Natural killer cell (primary cell): ENCODE data around the gene PREPL. TPM values are rescaled to one million over a fixed set of nuclear protein-coding genes. Genes with fewer than 3 reads are reported as not detected.

Source experiments
- ATAC-seq, 3 donors: fragments of 150-1000 bp in 2 of 3; fragments of 200-7000 bp in 1 of 3; cut with Tn5 transposase; 1 replicate in 1 of 3; 2 replicates in 2 of 3; pipeline ENCODE4 v1.10.0; 2021; ENCODE audit warnings: mild to moderate bottlenecking in 2 of 3, moderate library complexity in 2 of 3
- DNase-seq, 2 donors: peaks; one replicate each; pipeline versions ENCODE4 v3.0.0 to v3.0.0-alpha.2; 2013 to 2021; ENCODE audit warnings: mixed read lengths in 1 of 2
- H3K27ac ChIP-seq: one replicate; pipeline ENCODE4 v1.5.1; 2013; ENCODE audit warnings: mild to moderate bottlenecking, low read length
- H3K27me3 ChIP-seq: one replicate; pipeline ENCODE4 v1.6.1; 2013; ENCODE audit warnings: low read length; ENCODE audit not compliant: control insufficient read depth, insufficient read depth
- H3K36me3 ChIP-seq: one replicate; pipeline ENCODE4 v1.6.1; 2013; ENCODE audit warnings: low read length; ENCODE audit not compliant: control insufficient read depth, insufficient read depth
- H3K4me1 ChIP-seq: one replicate; pipeline ENCODE4 v1.6.1; 2013; ENCODE audit warnings: low read length; ENCODE audit not compliant: control insufficient read depth, insufficient read depth
- H3K4me3 ChIP-seq: one replicate; pipeline ENCODE4 v1.5.1; 2013; ENCODE audit warnings: low read length
- H3K9me3 ChIP-seq: one replicate; pipeline ENCODE4 v1.6.1; 2013; ENCODE audit warnings: low read length; ENCODE audit not compliant: control insufficient read depth, insufficient read depth
- H3K27ac Mint-ChIP-seq, 2 donors: one replicate each; pipeline ENCODE4 v1.8.0; 2022; ENCODE audit warnings: mild to moderate bottlenecking in 2 of 2, mixed read lengths in 2 of 2, moderate library complexity in 1 of 2
- H3K27me3 Mint-ChIP-seq, 2 donors: one replicate each; pipeline ENCODE4 v1.8.0; 2022; ENCODE audit warnings: low read depth in 2 of 2, mixed read lengths in 2 of 2
- H3K36me3 Mint-ChIP-seq: one replicate; pipeline ENCODE4 v1.8.0; 2022; ENCODE audit warnings: mixed read lengths
- H3K4me1 Mint-ChIP-seq, 2 donors: one replicate each; pipeline ENCODE4 v1.8.0; 2022; ENCODE audit warnings: mixed read lengths in 2 of 2
- H3K4me3 Mint-ChIP-seq: one replicate; pipeline ENCODE4 v1.8.0; 2022; ENCODE audit warnings: mild to moderate bottlenecking, moderate library complexity, mixed read lengths
- H3K9me3 Mint-ChIP-seq, 2 donors: one replicate each; pipeline ENCODE4 v1.8.0; 2022; ENCODE audit warnings: mixed read lengths in 2 of 2
- WGBS: methylation state at CpG from one replicate; pipeline ENCODE4 v1.1.7; 2013; ENCODE audit warnings: missing lambda C conversion rate; ENCODE audit not compliant: insufficient coverage; 5-methylcytosine and 5-hydroxymethylcytosine counted together
- intact Hi-C: fragments of 100-400 bp; cut with micrococcal nuclease; formaldehyde crosslinking; loops from one replicate; pipeline ENCODE4 v1.14.2; 2022
- total RNA-seq, 4 donors: library from RNA; stranded (reverse); fragments of 120-200 nt in 1 of 4; gene quantifications; one replicate each; pipeline versions ENCODE4 v1.2.3 to v1.2.4, GENCODE V29; 2013 to 2022
- TF ChIP-seq, protein P1 (sequence below): fragments of 200-600 bp; IDR thresholded peaks from one replicate; pipeline ENCODE4 v1.8.0; 2022; ENCODE audit warnings: antibody characterized with exemption

Gene PREPL
- total RNA-seq, 3 donors from 2014 or later (not counting 1 experiment from before 2014, with no cell fraction given) = 17.2 to 23.2 (median 18.4) TPM

- Mint-ChIP-seq H3K27ac (no peak overlapping the region), H3K9me3 (no peaks in the 10 kb centered on the region), H3K4me1 (peaks cover 6 to 10% of the 10 kb centered on the region in 2 donors), H3K27me3 (no peaks in the 10 kb centered on the region), H3K36me3 (no peaks in the 10 kb centered on the region), H3K4me3 (no peak overlapping the region)
- H3K4me3 ChIP-seq = no peak overlapping the region
- no peaks in the 10 kb centered on the region for H3K27me3 ChIP-seq
- H3K36me3 ChIP-seq = no peaks in the 10 kb centered on the region
- 80% methylated on average over 1 of the region's 1 CpG for WGBS
- no peak for ATAC-seq
- DNase-seq = no peak
- no peaks in the 10 kb centered on the region for H3K9me3 ChIP-seq
- no peaks in the 10 kb centered on the region for H3K4me1 ChIP-seq
- TF ChIP-seq, protein P1, sequence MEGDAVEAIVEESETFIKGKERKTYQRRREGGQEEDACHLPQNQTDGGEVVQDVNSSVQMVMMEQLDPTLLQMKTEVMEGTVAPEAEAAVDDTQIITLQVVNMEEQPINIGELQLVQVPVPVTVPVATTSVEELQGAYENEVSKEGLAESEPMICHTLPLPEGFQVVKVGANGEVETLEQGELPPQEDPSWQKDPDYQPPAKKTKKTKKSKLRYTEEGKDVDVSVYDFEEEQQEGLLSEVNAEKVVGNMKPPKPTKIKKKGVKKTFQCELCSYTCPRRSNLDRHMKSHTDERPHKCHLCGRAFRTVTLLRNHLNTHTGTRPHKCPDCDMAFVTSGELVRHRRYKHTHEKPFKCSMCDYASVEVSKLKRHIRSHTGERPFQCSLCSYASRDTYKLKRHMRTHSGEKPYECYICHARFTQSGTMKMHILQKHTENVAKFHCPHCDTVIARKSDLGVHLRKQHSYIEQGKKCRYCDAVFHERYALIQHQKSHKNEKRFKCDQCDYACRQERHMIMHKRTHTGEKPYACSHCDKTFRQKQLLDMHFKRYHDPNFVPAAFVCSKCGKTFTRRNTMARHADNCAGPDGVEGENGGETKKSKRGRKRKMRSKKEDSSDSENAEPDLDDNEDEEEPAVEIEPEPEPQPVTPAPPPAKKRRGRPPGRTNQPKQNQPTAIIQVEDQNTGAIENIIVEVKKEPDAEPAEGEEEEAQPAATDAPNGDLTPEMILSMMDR = no peak
- intact Hi-C loops = no loop called here
- H3K27ac ChIP-seq = no peak overlapping the region
These were observed 6.3 kb upstream of the PREPL start for GRCh38 chr2:44367591-44367990.

GRCh38 chr2:44364604-44365003, 3.3 kb upstream of the PREPL start:
- DNase-seq = no peak
- Mint-ChIP-seq H3K4me3 (no peak overlapping the region), H3K36me3 (no peaks in the 10 kb centered on the region), H3K27me3 (no peaks in the 10 kb centered on the region), H3K27ac (peak overlapping the region in 1 of 2 donors; percentile 10), H3K4me1 (peaks cover 23 to 28% of the 10 kb centered on the region in 2 donors), H3K9me3 (no peaks in the 10 kb centered on the region)
- Histone ChIP-seq H3K36me3 (no peaks in the 10 kb centered on the region), H3K4me3 (no peak overlapping the region), H3K9me3 (no peaks in the 10 kb centered on the region), H3K4me1 (peaks cover 5% of the 10 kb centered on the region), H3K27ac (no peak overlapping the region), H3K27me3 (no peaks in the 10 kb centered on the region)
- intact Hi-C loops = loop anchor here (5.0 kb wide), 1 partner anchor 277 kb away; no protein-coding TSS in a partner anchor
- 94% methylated on average over 3 of the region's 3 CpGs for WGBS
- no peak for ATAC-seq
- TF ChIP-seq, protein P1 = no peak

DNA sequence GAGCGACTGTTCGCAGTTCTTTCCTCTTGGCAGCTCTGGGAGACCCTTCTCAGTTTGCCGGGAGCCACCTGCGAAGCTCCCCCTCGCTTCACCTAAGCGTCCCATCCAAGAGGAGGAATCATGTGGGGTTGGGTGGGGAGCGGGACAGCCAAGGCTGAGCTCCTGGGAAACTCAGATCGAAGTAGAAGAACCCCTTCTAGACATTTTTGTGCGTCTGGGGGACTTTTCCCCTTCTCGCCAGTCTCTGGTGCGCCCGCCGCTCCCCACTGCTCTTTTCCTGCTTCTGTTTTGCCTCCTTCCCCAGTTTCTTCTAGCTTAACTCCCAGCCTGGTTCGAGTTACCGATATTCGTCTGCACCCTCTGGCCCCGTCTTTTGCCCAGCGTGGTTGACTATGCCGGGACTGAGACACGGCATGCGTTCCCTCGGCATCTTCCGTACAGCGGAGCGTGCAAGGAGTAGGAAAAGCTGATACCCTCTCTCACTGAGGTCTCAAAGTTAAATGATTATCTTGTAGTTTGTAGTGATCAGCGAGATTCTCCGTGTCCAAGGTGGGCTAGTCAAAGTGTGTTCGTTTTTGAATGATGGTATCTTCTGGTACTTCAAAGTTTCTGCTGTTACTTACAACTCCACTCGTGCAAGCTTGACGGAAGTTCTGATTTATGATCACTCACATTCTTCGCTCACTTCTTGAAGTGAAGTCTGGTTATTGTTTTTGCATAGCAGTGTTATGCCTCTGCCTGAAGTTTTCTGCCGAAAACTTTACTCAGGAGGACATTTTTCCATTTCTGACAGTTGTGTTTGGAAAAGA, 1.1 kb upstream of the PREPL start:
- under 1% methylated on average over 29 of the region's 32 CpGs for WGBS
- intact Hi-C loops = loop anchor here (5.0 kb wide), 1 partner anchor 275 kb away; no protein-coding TSS in a partner anchor
- Mint-ChIP-seq H3K4me1 (peaks cover 32 to 44% of the 10 kb centered on the region in 2 donors), H3K4me3 (peak overlapping the region; percentile 99), H3K27ac (peak overlapping the region; percentile 95 to 99), H3K27me3 (no peaks in the 10 kb centered on the region), H3K9me3 (no peaks in the 10 kb centered on the region), H3K36me3 (no peaks in the 10 kb centered on the region)
- Histone ChIP-seq H3K27ac (peak overlapping the region; percentile 91), H3K27me3 (no peaks in the 10 kb centered on the region), H3K36me3 (no peaks in the 10 kb centered on the region), H3K4me3 (peak overlapping the region; percentile 75), H3K9me3 (no peaks in the 10 kb centered on the region), H3K4me1 (peaks cover 7% of the 10 kb centered on the region)
- TF ChIP-seq, protein P1 = no peak
- peak in 2 of 3 donors; percentile 3 to 15 for ATAC-seq
- peak; percentile 21 to 65 for DNase-seq
